ENCODE results near the gene TTC12.

Gene TTC12

DNA sequence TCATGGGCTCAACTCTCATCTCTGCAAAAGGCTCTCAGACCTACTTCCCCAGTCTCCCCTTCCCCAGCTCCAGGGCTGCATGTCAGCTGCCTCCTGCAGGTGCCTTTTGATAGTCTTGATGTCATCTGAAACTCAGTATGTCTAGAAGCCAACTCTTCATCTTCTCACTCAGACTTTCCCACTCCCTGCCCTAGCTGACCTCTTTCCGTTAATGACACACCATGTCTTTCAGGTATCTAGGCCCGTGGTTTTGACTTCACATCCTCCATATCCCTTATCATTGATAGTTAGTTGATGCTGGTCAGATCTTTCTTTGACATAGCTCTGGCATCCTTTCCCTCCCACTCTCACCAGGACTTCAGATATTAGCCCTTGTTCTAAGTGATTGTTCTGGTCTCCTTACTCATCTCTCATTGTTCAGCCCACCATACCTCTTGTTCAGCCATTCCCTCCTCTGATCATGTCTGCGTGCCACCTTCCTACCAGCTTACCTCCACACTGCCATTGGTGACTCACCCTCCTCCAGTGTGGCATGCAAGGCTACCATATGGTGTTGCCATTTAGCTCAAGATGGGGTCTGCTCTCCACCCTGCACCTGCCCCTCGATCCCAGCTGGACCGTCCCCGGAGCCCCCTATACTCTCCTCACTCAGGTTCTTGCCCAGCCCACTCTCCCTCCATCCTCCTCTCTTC, 18.4 kb downstream of the TTC12 start:
- DNase-seq (ENCODE audit: insufficient read length) (no peak), FAIRE-seq (no peak)
- no peak for TF ChIP-seq TAF1 (IDR thresholded peaks at IDR 0.05; ENCODE audit: borderline replicate concordance, low read depth, low read length)
- TF ChIP-seq POLR2A (IDR thresholded peaks at IDR 0.05; ENCODE audit: low read depth, low read length), result no peak
- TF ChIP-seq POLR2AphosphoS5 (IDR thresholded peaks at IDR 0.05; ENCODE audit: low read depth, low read length), result no peak

DNA sequence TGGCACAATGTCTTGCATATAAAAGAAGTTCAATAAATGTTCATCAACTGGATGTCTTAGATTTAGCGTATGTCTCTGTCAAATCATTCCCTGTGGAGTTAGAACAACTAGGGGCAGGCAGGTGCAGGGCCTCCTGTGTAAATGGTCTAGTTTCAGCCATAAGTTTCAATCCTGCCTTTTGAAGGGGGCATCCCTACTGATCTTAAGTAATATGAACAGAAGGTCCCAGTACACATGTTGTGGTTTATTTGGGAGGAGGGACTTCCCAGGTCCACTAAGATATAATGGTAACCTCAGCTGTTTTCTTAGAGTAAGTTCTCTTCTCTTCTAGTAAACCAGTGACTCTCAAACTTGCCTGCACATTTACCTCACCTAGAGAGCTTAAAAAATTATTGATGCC, 19.8 kb downstream of the TTC12 start:
- TF ChIP-seq POLR2A (IDR thresholded peaks at IDR 0.05; ENCODE audit: low read depth, low read length) (no peak), TAF1 (IDR thresholded peaks at IDR 0.05; ENCODE audit: borderline replicate concordance, low read depth, low read length) (no peak), POLR2AphosphoS5 (IDR thresholded peaks at IDR 0.05; ENCODE audit: low read depth, low read length) (no peak)
- FAIRE-seq (no peak), DNase-seq (ENCODE audit: insufficient read length) (no peak)

DNA sequence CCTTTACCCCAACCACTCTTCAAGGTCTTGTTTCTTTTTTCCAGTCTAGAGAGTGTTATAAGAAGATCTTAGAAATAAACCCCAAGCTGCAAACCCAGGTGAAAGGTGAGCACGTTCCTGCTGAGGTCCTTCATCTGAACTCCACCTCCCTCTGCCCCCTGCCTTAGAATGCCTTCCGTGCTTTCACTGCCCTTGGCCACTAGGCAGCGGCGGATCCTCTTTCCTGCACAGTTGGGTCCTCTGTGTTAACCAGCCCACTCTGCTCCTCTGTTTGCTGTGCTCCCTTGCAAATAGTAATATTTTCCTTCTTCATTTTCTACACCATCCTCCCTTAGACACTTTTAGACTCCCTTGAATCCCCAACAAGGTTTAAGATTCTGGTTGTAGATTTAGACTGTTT, 24.3 kb downstream of the TTC12 start:
- no peak for FAIRE-seq
- no peak for DNase-seq (ENCODE audit: insufficient read length)
- TF ChIP-seq TAF1 (IDR thresholded peaks at IDR 0.05; ENCODE audit: borderline replicate concordance, low read depth, low read length) (no peak), POLR2A (IDR thresholded peaks at IDR 0.05; ENCODE audit: low read depth, low read length) (no peak), POLR2AphosphoS5 (IDR thresholded peaks at IDR 0.05; ENCODE audit: low read depth, low read length) (no peak)

DNA sequence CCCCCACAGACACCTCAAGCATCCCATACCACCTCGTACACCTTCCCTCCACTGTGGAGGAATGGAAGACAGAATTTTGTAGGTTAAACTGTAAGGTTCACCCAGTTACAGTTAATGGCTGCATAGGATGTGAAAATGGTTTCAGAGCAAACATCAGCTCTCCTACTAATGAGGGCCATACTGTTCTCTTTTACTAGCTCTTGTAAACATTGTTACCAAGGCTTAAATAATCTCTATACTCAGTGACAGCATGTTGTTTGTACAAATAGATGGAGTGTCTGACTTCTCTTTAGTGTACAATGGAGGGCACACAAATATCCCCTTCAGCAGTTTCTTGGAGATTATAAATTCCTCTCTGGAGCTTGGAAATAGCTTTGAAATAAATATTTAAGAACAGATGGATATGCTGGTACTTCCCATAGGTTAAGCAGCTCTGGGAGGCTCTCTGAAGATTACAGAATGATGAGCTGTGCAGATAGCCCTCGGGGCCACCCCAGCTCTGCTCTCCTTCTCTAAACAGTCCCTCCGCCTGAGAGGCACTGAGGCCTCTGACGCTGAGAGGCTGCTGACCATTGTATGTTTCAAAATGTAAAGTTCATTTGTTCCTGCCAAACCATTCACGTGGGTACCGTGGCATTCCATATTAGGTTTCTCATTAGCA, 25.7 kb downstream of the TTC12 start:
- DNase-seq (ENCODE audit: insufficient read length) (no peak), FAIRE-seq (no peak)
- TF ChIP-seq POLR2AphosphoS5 (IDR thresholded peaks at IDR 0.05; ENCODE audit: low read depth, low read length) (no peak), POLR2A (IDR thresholded peaks at IDR 0.05; ENCODE audit: low read depth, low read length) (no peak), TAF1 (IDR thresholded peaks at IDR 0.05; ENCODE audit: borderline replicate concordance, low read depth, low read length) (no peak)

DNA sequence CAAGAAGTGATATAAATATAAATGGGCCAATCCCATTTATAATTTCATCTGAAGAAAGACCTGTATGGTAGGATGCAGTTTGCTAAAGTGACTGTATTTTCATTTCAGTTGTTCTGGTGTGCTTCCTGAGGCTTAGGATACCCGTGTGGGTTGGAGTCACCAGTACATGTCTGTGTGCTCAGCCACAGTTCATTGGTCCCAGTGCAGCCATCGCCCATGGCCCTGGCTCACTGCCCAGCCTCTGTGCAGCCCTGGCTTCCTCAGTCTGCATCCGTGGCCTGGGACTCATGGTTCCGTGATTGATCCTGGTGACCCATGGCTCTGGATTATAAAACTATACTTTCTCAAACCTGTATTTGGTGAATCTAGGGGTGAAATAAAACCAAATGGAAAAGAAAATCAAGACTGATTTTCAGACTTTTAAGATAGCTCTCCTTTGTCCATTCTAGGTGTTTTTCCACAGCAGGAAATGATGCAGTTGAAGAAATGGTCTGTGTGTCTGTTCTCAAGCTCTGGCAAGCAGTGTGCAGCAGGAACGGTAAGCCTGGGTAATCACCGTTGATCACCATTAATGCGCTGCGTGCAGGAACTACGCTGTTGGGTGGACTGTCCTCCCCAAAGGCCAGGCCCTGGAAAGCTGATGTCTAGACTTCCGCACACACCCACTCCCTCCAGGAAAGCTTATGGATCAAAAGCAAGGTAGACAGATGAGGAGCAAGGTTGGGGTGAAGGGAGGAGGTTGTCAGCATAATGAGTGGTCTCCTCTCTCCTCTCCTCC, 27.2 kb downstream of the TTC12 start:
- no peak for TF ChIP-seq POLR2A (IDR thresholded peaks at IDR 0.05; ENCODE audit: low read depth, low read length)
- TF ChIP-seq TAF1 (IDR thresholded peaks at IDR 0.05; ENCODE audit: borderline replicate concordance, low read depth, low read length), result no peak
- no peak for DNase-seq (ENCODE audit: insufficient read length)
- no peak for FAIRE-seq

DNA sequence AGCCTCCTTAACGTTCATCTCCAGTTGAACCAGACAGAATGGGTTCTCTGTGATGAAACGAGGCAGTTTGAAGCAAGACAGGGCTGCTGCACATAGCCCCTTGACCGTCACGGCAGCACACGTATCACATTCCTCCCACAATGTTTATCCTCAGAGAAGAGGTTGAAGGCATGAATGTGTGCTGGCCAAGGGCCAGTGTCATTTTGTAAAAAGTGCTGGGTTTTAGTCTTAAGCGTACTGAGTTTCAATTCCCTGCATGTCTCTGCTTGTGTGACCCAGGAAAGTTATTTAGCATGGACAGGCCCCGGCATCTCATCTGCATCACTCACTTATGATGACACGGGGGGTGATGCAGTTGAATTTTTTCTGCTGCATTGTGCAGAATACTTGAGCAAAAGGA, 31.6 kb downstream of the TTC12 start:
- DNase-seq (ENCODE audit: insufficient read length) (no peak), FAIRE-seq (no peak)
- TF ChIP-seq POLR2A (IDR thresholded peaks at IDR 0.05; ENCODE audit: low read depth, low read length), result no peak
- no peak for TF ChIP-seq TAF1 (IDR thresholded peaks at IDR 0.05; ENCODE audit: borderline replicate concordance, low read depth, low read length)
- TF ChIP-seq POLR2AphosphoS5 (IDR thresholded peaks at IDR 0.05; ENCODE audit: low read depth, low read length), result no peak

DNA sequence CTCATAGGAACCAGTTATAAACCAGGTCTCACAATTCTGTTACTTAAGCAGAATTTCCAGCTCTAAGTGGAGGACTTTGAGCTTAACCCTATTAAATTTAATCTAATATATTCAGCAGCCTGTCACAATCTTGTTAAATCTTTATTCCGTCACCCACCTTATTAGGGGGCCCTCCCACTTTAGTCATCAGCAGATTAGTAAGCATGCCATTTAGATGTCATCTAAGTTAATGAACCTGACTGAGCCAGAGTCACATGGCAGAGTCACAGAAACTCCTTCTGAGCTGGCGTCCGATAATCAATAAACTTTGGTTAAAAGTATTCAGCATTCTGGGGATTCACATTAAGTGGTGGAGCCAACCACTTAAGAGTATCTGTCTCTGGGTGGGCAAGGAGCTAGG, 35.1 kb downstream of the TTC12 start:
- FAIRE-seq (no peak), DNase-seq (ENCODE audit: insufficient read length) (no peak)
- TF ChIP-seq POLR2AphosphoS5 (IDR thresholded peaks at IDR 0.05; ENCODE audit: low read depth, low read length) (no peak), TAF1 (IDR thresholded peaks at IDR 0.05; ENCODE audit: borderline replicate concordance, low read depth, low read length) (no peak), POLR2A (IDR thresholded peaks at IDR 0.05; ENCODE audit: low read depth, low read length) (no peak)

DNA sequence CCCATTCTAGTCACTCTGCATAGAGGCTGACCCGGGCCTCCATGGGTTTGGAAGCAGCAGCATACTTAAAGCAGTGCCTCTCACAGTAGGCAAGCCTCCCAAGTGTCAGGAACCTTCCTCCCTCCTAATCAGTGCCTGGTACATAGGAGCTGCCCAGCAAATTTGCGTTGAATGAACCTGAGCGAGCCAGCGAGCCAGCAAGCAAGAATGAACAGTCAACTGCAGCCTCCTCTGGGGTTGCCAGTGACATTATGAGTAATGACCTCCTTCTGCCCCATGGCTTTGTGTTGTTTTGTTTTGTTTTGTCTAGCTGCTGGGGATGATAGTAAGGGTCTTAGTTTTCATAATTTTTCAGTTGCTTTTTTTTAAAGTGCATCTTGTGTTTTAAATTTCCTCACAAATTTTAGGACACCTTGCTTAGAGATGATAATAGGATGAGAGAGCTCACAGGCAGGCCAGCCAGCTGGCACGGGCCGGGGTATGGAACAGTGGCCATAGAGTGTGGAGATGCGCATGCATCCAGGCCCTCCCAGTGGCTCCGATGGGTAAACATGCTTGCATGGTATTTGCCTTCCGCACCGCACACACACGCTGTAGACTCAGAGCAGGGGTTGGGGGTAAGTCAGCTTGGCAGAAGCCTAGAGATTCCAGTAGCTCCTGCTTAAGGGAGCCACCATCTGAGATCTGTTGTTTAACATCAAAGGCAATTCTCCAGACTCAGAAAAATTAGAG, 36.1 kb downstream of the TTC12 start:
- FAIRE-seq (no peak), DNase-seq (ENCODE audit: insufficient read length) (no peak)
- TF ChIP-seq POLR2A (IDR thresholded peaks at IDR 0.05; ENCODE audit: low read depth, low read length) (no peak), TAF1 (IDR thresholded peaks at IDR 0.05; ENCODE audit: borderline replicate concordance, low read depth, low read length) (no peak), POLR2AphosphoS5 (IDR thresholded peaks at IDR 0.05; ENCODE audit: low read depth, low read length) (no peak)

DNA sequence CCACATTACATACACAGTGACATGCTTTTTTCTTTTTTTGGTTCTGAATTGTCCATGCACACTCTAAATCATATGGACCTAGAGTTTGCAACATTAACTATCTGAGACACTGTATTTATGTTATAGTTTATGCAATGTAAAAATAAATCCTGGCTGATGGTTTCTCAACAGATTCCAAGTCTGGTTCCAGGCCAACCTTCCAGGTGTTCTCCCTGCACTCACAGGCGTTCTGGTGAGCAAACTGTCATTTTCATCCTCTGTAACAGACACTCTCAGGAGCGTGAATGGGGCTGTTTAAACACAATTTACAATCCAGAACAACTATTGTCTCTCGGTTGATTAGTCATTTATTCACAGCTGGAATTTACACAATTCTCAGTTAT, 36.7 kb downstream of the TTC12 start:
- DNase-seq (ENCODE audit: insufficient read length) (no peak), FAIRE-seq (no peak)
- no peak for TF ChIP-seq POLR2AphosphoS5 (IDR thresholded peaks at IDR 0.05; ENCODE audit: low read depth, low read length)
- TF ChIP-seq POLR2A (IDR thresholded peaks at IDR 0.05; ENCODE audit: low read depth, low read length), result no peak
- no peak for TF ChIP-seq TAF1 (IDR thresholded peaks at IDR 0.05; ENCODE audit: borderline replicate concordance, low read depth, low read length)

DNA sequence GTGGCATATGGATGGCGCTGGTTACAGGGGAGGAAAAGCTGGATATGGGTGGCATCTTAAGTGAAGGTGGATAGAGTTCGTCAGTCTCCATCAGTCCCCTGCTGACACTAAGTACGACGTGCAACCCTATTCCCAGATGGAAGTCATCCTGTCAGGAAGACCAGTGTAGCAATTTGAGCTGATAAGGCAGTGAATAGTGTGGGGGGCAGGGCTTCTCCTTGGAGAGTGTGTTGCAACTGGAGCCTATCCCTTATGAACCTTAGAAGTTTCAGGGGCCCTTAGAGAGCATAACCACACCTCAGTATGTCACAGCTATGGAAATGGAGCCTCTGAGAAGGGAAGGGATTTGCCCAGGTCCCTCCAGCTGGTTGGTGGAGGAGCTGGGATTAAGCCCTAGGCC, 37.1 kb downstream of the TTC12 start:
- TF ChIP-seq POLR2AphosphoS5 (IDR thresholded peaks at IDR 0.05; ENCODE audit: low read depth, low read length) (no peak), POLR2A (IDR thresholded peaks at IDR 0.05; ENCODE audit: low read depth, low read length) (no peak), TAF1 (IDR thresholded peaks at IDR 0.05; ENCODE audit: borderline replicate concordance, low read depth, low read length) (no peak)
- FAIRE-seq (no peak), DNase-seq (ENCODE audit: insufficient read length) (no peak)

DNA sequence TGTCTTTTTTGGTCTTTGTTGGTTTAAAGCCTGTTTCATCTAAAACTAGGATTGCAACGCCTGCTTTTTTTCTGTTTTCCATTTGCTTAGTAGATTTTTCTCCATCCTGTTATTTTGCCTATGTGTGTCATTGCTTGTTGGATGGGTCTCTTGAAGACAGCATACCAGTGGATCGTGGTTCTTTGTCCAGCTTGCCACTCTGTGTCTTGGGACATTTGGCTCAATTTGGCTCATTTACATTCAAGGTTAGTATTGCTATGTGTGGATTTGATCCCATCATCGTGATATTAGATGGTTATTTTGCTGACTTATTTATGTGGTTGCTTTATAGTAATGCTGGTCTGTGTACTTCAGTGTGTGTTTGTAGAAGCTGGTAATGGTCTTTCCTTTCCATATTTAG, 41.8 kb downstream of the TTC12 start:
- DNase-seq (ENCODE audit: insufficient read length), result no peak
- peak; percentile 17 for FAIRE-seq
- TF ChIP-seq POLR2AphosphoS5 (IDR thresholded peaks at IDR 0.05; ENCODE audit: low read depth, low read length) (no peak), TAF1 (IDR thresholded peaks at IDR 0.05; ENCODE audit: borderline replicate concordance, low read depth, low read length) (no peak)

All from GM12892 (cell line).